HepG2 (cell line): Measurements from ENCODE around the gene SLBP. TPM values are rescaled to one million over a fixed set of nuclear protein-coding genes. Genes with fewer than 3 reads are reported as not detected.
A peak's percentile ranks its signal among the peaks of the same experiment; 100 is the strongest.

Experiments
- ATAC-seq: fragments of 200-7000 bp; cut with Tn5 transposase; 3 replicates; pipeline ENCODE4 v1.9.1; 2020; ENCODE audit warnings: mild to moderate bottlenecking, moderate library complexity
- BruUV-seq: library from RNA; stranded (reverse); fragments of 400-500 nt; replicated peaks from 2 replicates; lab custom pipeline; 2021; lab: Mats Ljungman, UMichigan
- CTCF ChIA-PET: fragments of 300-600 bp; formaldehyde crosslinking; extraction: SDS; loops from one replicate; lab custom pipeline; 2021; ENCODE audit warnings: low total read pairs, inconsistent platforms, low intra/inter-chr PET ratio; lab: Yijun Ruan, JAX
- POLR2A ChIA-PET: fragments of 350-600 bp; sonication (Branson Sonifier 250); formaldehyde crosslinking; loops from one replicate; lab custom pipeline; 2020; ENCODE audit warnings: antibody characterized with exemption, inconsistent platforms; lab: Yijun Ruan, JAX
- DNase-seq: peaks from one replicate; pipeline ENCODE4 v3.0.0-alpha.2; 2015; ENCODE audit warnings: low spot score
- FAIRE-seq: peaks from 3 replicates; lab custom pipeline; 2011; peaks lifted over from hg19 to GRCh38; lab: Jason Lieb, UNC
- H2AFZ ChIP-seq: one replicate; pipeline ENCODE4 v1.6.1; 2011; ENCODE audit warnings: low read length, inconsistent platforms
- H3K27ac ChIP-seq: fragments of 300-600 bp; 3 replicates; pipeline ENCODE4 v1.8.0; 2011; ENCODE audit warnings: mixed run types, mild to moderate bottlenecking, mixed read lengths, low read length, inconsistent platforms; ENCODE audit not compliant: insufficient read depth; ENCODE audit errors: extremely low read length
- H3K27me3 ChIP-seq, 2 experiments: fragments of 200-600 bp in 1 of 2; 2 replicates in 1 of 2; 3 replicates in 1 of 2; pipeline versions ENCODE4 v1.6.0 to v1.8.0; 2011; ENCODE audit warnings: low read length in 2 of 2, mild to moderate bottlenecking in 2 of 2, moderate library complexity in 2 of 2, inconsistent platforms in 1 of 2; ENCODE audit not compliant: insufficient read depth in 2 of 2, control insufficient read depth in 1 of 2
- H3K36me3 ChIP-seq, 2 experiments: fragments of 200-600 bp in 1 of 2; replicated peaks in 1 of 2; 2 replicates in 1 of 2; 3 replicates in 1 of 2; pipeline versions ENCODE4 v1.5.1 to v1.8.0; 2011; ENCODE audit warnings: low read length in 2 of 2, inconsistent platforms in 1 of 2; ENCODE audit not compliant: insufficient read depth in 2 of 2, control insufficient read depth in 1 of 2
- H3K4me1 ChIP-seq: 2 replicates; pipeline ENCODE4 v1.5.1; 2012; ENCODE audit warnings: low read length, inconsistent platforms; ENCODE audit not compliant: insufficient read depth
- H3K4me2 ChIP-seq: 2 replicates; pipeline ENCODE4 v1.6.0; 2011; ENCODE audit warnings: low read depth, low read length, inconsistent platforms
- H3K4me3 ChIP-seq, 3 experiments: fragments of 200-600 bp in 1 of 3; sonication (generic), shearing (Covaris generic) in 1 of 3; replicated peaks in 1 of 3; 2 replicates each; pipeline ENCODE4 v1.5.1; 2011 to 2016; ENCODE audit warnings: low read length in 3 of 3, inconsistent platforms in 2 of 3, low read depth in 2 of 3, mild to moderate bottlenecking in 2 of 3, control low read depth in 1 of 3, mixed read lengths in 1 of 3; ENCODE audit not compliant: insufficient read depth in 1 of 3
- H3K79me2 ChIP-seq: one replicate; pipeline ENCODE4 v1.6.1; 2011; ENCODE audit warnings: low read length, inconsistent platforms; ENCODE audit not compliant: insufficient read depth
- H3K9ac ChIP-seq: 2 replicates; pipeline ENCODE4 v1.6.0; 2011; ENCODE audit warnings: mild to moderate bottlenecking, low read depth, low read length, inconsistent platforms; ENCODE audit not compliant: insufficient read depth
- H3K9me3 ChIP-seq: 2 replicates; pipeline ENCODE4 v1.5.1; 2012; ENCODE audit warnings: mild to moderate bottlenecking, low read length
- H4K20me1 ChIP-seq: 2 replicates; pipeline ENCODE4 v1.6.0; 2011; ENCODE audit warnings: inconsistent platforms, mild to moderate bottlenecking, low read length, moderate library complexity; ENCODE audit not compliant: insufficient read depth
- ARNT2 ChIP-seq: sonication (generic); formaldehyde crosslinking; IDR thresholded peaks from 2 replicates; pipeline ENCODE4 v1.8.0; 2022; ENCODE audit warnings: mild to moderate bottlenecking, low read depth, missing genetic modification reagents, moderate library complexity
- GABPA ChIP-seq, 2 experiments: IDR thresholded peaks; 2 replicates each; pipeline ENCODE4 v1.6.1; 2011 to 2016; ENCODE audit warnings: low read depth in 2 of 2, low read length in 1 of 2, missing biosample characterization in 1 of 2, missing genetic modification characterization in 1 of 2
- GTF3A ChIP-seq: sonication (generic); formaldehyde crosslinking; conservative IDR thresholded peaks from 2 replicates; pipeline ENCODE4 v1.4.0; 2020; ENCODE audit warnings: mild to moderate bottlenecking, missing genetic modification reagents
- HHEX ChIP-seq: IDR thresholded peaks from 2 replicates; pipeline ENCODE4 v1.6.1; 2016; ENCODE audit warnings: control low read depth
- HIVEP1 ChIP-seq: sonication (generic); formaldehyde crosslinking; IDR thresholded peaks from 2 replicates; pipeline ENCODE4 v1.4.0; 2020; ENCODE audit warnings: mild to moderate bottlenecking, missing genetic modification reagents
- KAT8 ChIP-seq: IDR thresholded peaks from 2 replicates; pipeline ENCODE4 v1.6.1; 2016; ENCODE audit warnings: missing genetic modification reagents, missing compliant biosample characterization
- MEIS1 ChIP-seq: sonication (generic); formaldehyde crosslinking; IDR thresholded peaks from 2 replicates; pipeline ENCODE4 v1.9.0; 2021; ENCODE audit warnings: mild to moderate bottlenecking, missing genetic modification reagents, moderate library complexity, borderline replicate concordance
- RFX5 ChIP-seq: IDR thresholded peaks from 2 replicates; pipeline ENCODE4 v1.6.1; 2011; ENCODE audit warnings: low read depth, low read length, improper control_type of control experiment
- RXRA ChIP-seq: sonication (generic); formaldehyde crosslinking; IDR thresholded peaks from 2 replicates; pipeline ENCODE4 v1.5.1; 2020; ENCODE audit warnings: missing genetic modification reagents
- SALL1 ChIP-seq: sonication (generic); formaldehyde crosslinking; IDR thresholded peaks from 2 replicates; pipeline ENCODE4 v1.8.0; 2022; ENCODE audit warnings: mild to moderate bottlenecking, missing genetic modification reagents
- SAP130 ChIP-seq: IDR thresholded peaks from 2 replicates; pipeline ENCODE4 v1.6.1; 2016; ENCODE audit warnings: low read depth
- THYN1 ChIP-seq: sonication (generic); formaldehyde crosslinking; IDR thresholded peaks from 2 replicates; pipeline ENCODE4 v1.8.1; 2023; ENCODE audit warnings: low read depth, mild to moderate bottlenecking, moderate library complexity, missing genetic modification reagents, borderline replicate concordance
- ZBTB1 ChIP-seq: sonication (generic); formaldehyde crosslinking; IDR thresholded peaks from 2 replicates; pipeline ENCODE4 v1.4.0; 2020; ENCODE audit warnings: missing genetic modification reagents, borderline replicate concordance
- ZFX ChIP-seq: sonication (generic); formaldehyde crosslinking; IDR thresholded peaks from 2 replicates; pipeline ENCODE4 v1.4.0; 2020; ENCODE audit warnings: mild to moderate bottlenecking, low read depth, missing genetic modification reagents, moderate library complexity
- ZFY ChIP-seq: sonication (generic); formaldehyde crosslinking; IDR thresholded peaks from 2 replicates; pipeline ENCODE4 v1.4.0; 2020; ENCODE audit warnings: missing genetic modification reagents
- ZNF207 ChIP-seq: fragments of 450-650 bp; IDR thresholded peaks from 2 replicates; pipeline ENCODE4 v1.6.1; 2016; ENCODE audit warnings: antibody characterized with exemption, borderline replicate concordance
- ZNF264 ChIP-seq: sonication (generic); formaldehyde crosslinking; IDR thresholded peaks from 2 replicates; pipeline ENCODE4 v1.4.0; 2020; ENCODE audit warnings: missing genetic modification reagents
- ZNF274 ChIP-seq: sonication (generic); formaldehyde crosslinking; IDR thresholded peaks from 2 replicates; pipeline ENCODE4 v1.5.1; 2020; ENCODE audit warnings: mild to moderate bottlenecking, missing genetic modification reagents
- ZNF296 ChIP-seq: sonication (generic); formaldehyde crosslinking; conservative IDR thresholded peaks from 2 replicates; pipeline ENCODE4 v1.5.0; 2020; ENCODE audit warnings: mild to moderate bottlenecking, missing genetic modification reagents
- ZNF567 ChIP-seq: sonication (generic); formaldehyde crosslinking; IDR thresholded peaks from 2 replicates; pipeline ENCODE4 v1.8.1; 2023; ENCODE audit warnings: mild to moderate bottlenecking, missing genetic modification reagents, borderline replicate concordance
- ZNF616 ChIP-seq: sonication (generic); formaldehyde crosslinking; IDR thresholded peaks from 2 replicates; pipeline ENCODE4 v1.5.0; 2020; ENCODE audit warnings: low read depth, mild to moderate bottlenecking, missing genetic modification reagents
- WGBS: methylation state at CpG from one replicate; pipeline ENCODE4 v1.1.6; 2017; ENCODE audit warnings: low lambda C conversion rate; 5-methylcytosine and 5-hydroxymethylcytosine counted together
- in situ Hi-C: cut with HindIII; loops from 2 replicates; pipeline ENCODE4 v1.10.0; 2017; ENCODE audit warnings: low pct_unique_long_range_greater_than_20kb; ENCODE audit not compliant: extremely low pct_ligation_motif_present
- intact Hi-C: fragments of 100-400 bp; cut with micrococcal nuclease; formaldehyde crosslinking; loops from one replicate; pipeline ENCODE4 v1.10.0; 2022; ENCODE audit not compliant: unreplicated experiment
- polyA plus RNA-seq, 8 experiments: library from polyadenylated mRNA; depleted of rRNA in 3 of 8; stranded (reverse) in 7 of 8; unstranded in 1 of 8; fragments of >200 nt; fragmentation: Illumina TruSeq in 4 of 8; extraction: Trizol in 4 of 8; gene quantifications; 2 replicates each; pipeline versions ENCODE4 v1.2.1 to v1.2.3, GENCODE V29; 2011 to 2016; ENCODE audit warnings: low read depth in 4 of 8, missing spikeins in 1 of 8, mixed read lengths in 1 of 8; ENCODE audit not compliant: insufficient read depth in 1 of 8
- total RNA-seq, 5 experiments: library from RNA; depleted of rRNA; stranded (reverse); fragments of >200 nt; fragmentation: Illumina TruSeq; extraction: Trizol; gene quantifications; 2 replicates each; pipeline ENCODE4 v1.2.3, GENCODE V29; 2016; ENCODE audit warnings: low read depth in 1 of 5

The SLBP gene
- total and polyA plus RNA-seq, 2 of the 13 experiments (the other 11 are each of a cell fraction or from before 2014, with no cell fraction given) = 43.9 to 104 TPM

DNA sequence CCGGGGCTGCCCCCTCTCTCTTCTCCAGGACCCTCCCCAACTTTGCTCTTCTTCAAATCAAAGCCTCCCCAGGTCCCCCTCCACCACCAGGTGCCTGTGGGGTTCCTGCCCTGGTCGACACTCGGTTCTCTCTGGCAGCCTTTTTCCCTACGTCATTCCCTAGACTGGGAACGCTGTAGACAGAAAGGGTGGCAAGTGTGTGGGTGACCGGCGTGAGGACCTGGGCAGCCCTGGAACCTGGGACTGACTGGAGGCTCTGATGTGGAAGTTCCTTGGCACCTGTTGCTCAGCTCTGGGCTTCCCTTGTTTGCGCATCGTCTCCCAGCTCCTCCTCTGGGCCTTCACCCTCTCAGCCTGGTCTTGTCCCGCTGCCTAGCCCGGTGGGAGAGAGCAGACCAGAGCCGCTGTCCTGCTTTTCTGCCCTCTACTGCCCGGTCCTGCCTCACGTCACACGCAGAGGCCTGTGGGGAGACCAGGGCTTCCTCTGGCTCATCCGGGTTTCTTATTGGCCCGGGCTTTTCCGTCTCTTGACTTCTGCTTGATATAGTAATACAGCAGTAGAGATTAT is 10.5 kb upstream of the SLBP start:
- ATAC-seq (peak; percentile 26), DNase-seq (no peak), FAIRE-seq (no peak)
- 6% methylated on average over 18 of the region's 18 CpGs for WGBS
- CTCF ChIA-PET = no interaction called here
- Histone ChIP-seq H3K79me2 (peaks cover 33% of the 10 kb centered on the region), H3K9me3 (no peaks in the 10 kb centered on the region), H2AFZ (no peak overlapping the region), H3K36me3 (peaks cover 7 to 33% of the 10 kb centered on the region in 2 experiments; a peak in 4 of 5 replicates), H3K9ac (peak overlapping the region; percentile 80), H4K20me1 (peaks cover 3% of the 10 kb centered on the region; the same call in 1 of the 2 replicates), H3K27me3 (no peaks in the 10 kb centered on the region), H3K4me3 (peak overlapping the region; percentile 86 to 94 (median 92)), H3K4me2 (peak overlapping the region; percentile 94), H3K4me1 (peaks cover 45% of the 10 kb centered on the region), H3K27ac (peak overlapping the region; percentile 58)
- intact Hi-C loops (no loop called here), in situ Hi-C loops (no loop called here)
- BruUV-seq = no TSS peak
- POLR2A ChIA-PET = interaction anchor here (0.7 to 3.3 kb wide), 2 partner anchors 11 to 29 kb away, joined by 3 to 31 read pairs; partner anchors contain the start of gene SLBP
- TF ChIP-seq ZFY (CRISPR knock-in tag) = peak; percentile 10; the same call in 1 of the 2 replicates
- 0 out of 2 replicates have a peak, but pooled peaks have one; percentile 4 for TF ChIP-seq HIVEP1 (CRISPR knock-in tag)
- no peak for TF ChIP-seq MEIS1
- 0 out of 2 replicates have a peak, but pooled peaks have one; percentile 26 for TF ChIP-seq ZNF296 (CRISPR knock-in tag)
- no peak for TF ChIP-seq GTF3A
- TF ChIP-seq SALL1 (CRISPR knock-in tag) = peak; percentile 13; the same call in 1 of the 2 replicates
- TF ChIP-seq ZNF207 = no peak
- TF ChIP-seq ZNF274 (CRISPR knock-in tag) = 0 out of 2 replicates have a peak, but pooled peaks have one; percentile 11
- TF ChIP-seq THYN1 (CRISPR knock-in tag) = no peak
- TF ChIP-seq ZBTB1 (CRISPR knock-in tag) = no peak
- no peak for TF ChIP-seq HHEX (CRISPR knock-in tag)
- peak; percentile 58 for TF ChIP-seq SAP130 (CRISPR knock-in tag)
- no peak for TF ChIP-seq ZNF616 (CRISPR knock-in tag)
- no peak for TF ChIP-seq RFX5
- TF ChIP-seq GABPA (IDR thresholded peaks at IDR 0.05; ENCODE audit: low read depth, low read length) = no peak
- no peak for TF ChIP-seq GABPA (CRISPR knock-in tag; IDR thresholded peaks at IDR 0.05; ENCODE audit: low read depth)
- TF ChIP-seq ZFX = peak; percentile 50
- no peak for TF ChIP-seq RXRA
- TF ChIP-seq ZNF264 (CRISPR knock-in tag) = no peak
- TF ChIP-seq KAT8 (CRISPR knock-in tag) = no peak
- no peak for TF ChIP-seq ARNT2 (CRISPR knock-in tag)
- no peak for TF ChIP-seq ZNF567
